OCI-LY1 (cell line): ENCODE results near the gene ADAMTS12.

Experiments
- EZH2 ChIP-seq: fragments of 200-600 bp; sonication (generic), shearing (Covaris generic); IDR thresholded peaks from 2 replicates; pipeline ENCODE4 v1.8.0; 2017; ENCODE audit warnings: borderline replicate concordance, mixed run types, mild to moderate bottlenecking, antibody characterized with exemption, low read length, moderate library complexity, mixed read lengths
- TF ChIP-seq, protein P1 (sequence below): fragments of 200-600 bp; sonication (generic), shearing (Covaris generic); IDR thresholded peaks from 2 replicates; pipeline ENCODE4 v1.5.1; 2017; ENCODE audit warnings: mild to moderate bottlenecking, antibody characterized with exemption, low read length, moderate library complexity, mixed read lengths

DNA sequence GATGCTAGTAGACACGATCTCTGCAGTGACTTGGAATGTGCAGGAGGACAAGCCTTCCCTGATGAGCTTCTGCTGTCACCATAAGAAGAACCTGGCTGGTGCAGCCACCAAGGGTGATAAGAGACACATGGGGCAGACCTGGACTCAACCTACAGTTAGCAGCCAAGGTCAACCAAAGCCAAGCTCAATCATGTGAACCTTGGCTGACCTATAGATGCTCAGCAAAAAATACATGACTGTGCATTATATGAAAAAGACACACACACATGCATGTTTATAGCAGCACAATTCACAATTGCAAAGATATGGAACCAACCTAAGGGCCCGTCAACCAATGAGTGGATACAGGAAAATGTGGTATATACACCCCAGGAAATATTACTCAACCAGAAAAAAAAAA is 364.1 kb downstream of the ADAMTS12 start:
- TF ChIP-seq, protein P1, sequence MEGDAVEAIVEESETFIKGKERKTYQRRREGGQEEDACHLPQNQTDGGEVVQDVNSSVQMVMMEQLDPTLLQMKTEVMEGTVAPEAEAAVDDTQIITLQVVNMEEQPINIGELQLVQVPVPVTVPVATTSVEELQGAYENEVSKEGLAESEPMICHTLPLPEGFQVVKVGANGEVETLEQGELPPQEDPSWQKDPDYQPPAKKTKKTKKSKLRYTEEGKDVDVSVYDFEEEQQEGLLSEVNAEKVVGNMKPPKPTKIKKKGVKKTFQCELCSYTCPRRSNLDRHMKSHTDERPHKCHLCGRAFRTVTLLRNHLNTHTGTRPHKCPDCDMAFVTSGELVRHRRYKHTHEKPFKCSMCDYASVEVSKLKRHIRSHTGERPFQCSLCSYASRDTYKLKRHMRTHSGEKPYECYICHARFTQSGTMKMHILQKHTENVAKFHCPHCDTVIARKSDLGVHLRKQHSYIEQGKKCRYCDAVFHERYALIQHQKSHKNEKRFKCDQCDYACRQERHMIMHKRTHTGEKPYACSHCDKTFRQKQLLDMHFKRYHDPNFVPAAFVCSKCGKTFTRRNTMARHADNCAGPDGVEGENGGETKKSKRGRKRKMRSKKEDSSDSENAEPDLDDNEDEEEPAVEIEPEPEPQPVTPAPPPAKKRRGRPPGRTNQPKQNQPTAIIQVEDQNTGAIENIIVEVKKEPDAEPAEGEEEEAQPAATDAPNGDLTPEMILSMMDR: no peak
- TF ChIP-seq EZH2: no peak
